Endothelial cell of umbilical vein (primary cell): ENCODE measurements around the gene KCTD16. TPM values are rescaled to one million over a fixed set of nuclear protein-coding genes. Genes with fewer than 3 reads are reported as not detected.

Experiments
- BruUV-seq: library from RNA; stranded (reverse); fragments of 400-500 nt; replicated peaks from 2 replicates; lab custom pipeline; 2021; lab: Mats Ljungman, UMichigan
- CTCF ChIA-PET: fragments of 300-600, 350-600 bp; sonication (Branson Sonifier 250); formaldehyde crosslinking; loops from one replicate; lab custom pipeline; 2021; ENCODE audit warnings: antibody characterized with exemption, inconsistent platforms; lab: Charles Lee
- POLR2A ChIA-PET: fragments of 300-600, 350-600 bp; sonication (Branson Sonifier 250); formaldehyde crosslinking; loops from one replicate; lab custom pipeline; 2021; ENCODE audit warnings: antibody characterized with exemption, inconsistent platforms; lab: Charles Lee
- DNase-seq: peaks from one replicate; pipeline ENCODE4 v3.0.0-alpha.2; 2011; ENCODE audit warnings: low read depth, low spot score
- FAIRE-seq: peaks from 2 replicates; lab custom pipeline; 2011; peaks lifted over from hg19 to GRCh38; lab: Jason Lieb, UNC
- H2AFZ ChIP-seq: 2 replicates; pipeline ENCODE4 v1.6.0; 2012; ENCODE audit warnings: low read depth, low read length, control low read depth, inconsistent platforms
- H3K27ac ChIP-seq: 2 replicates; pipeline ENCODE4 v1.5.1; 2011; ENCODE audit warnings: low read depth, mild to moderate bottlenecking, control low read depth, low read length, moderate library complexity; ENCODE audit not compliant: insufficient read depth
- H3K27me3 ChIP-seq, 2 experiments: 2 replicates each; pipeline versions ENCODE4 v1.6.0 to v1.6.1; 2011; ENCODE audit warnings: low read length in 2 of 2, mixed read lengths in 1 of 2; ENCODE audit not compliant: control insufficient read depth in 2 of 2, insufficient read depth in 2 of 2
- H3K36me3 ChIP-seq, 2 experiments: 2 replicates in 1 of 2; 3 replicates in 1 of 2; pipeline ENCODE4 v1.5.1; 2011; ENCODE audit warnings: low read length in 2 of 2, mild to moderate bottlenecking in 1 of 2, moderate library complexity in 1 of 2; ENCODE audit not compliant: control insufficient read depth in 2 of 2, insufficient read depth in 2 of 2; ENCODE audit errors: extremely low read depth in 1 of 2
- H3K4me1 ChIP-seq: 3 replicates; pipeline ENCODE4 v1.5.1; 2011; ENCODE audit warnings: mild to moderate bottlenecking, low read length; ENCODE audit not compliant: control insufficient read depth, insufficient read depth; ENCODE audit errors: extremely low read depth
- H3K4me2 ChIP-seq: 2 replicates; pipeline ENCODE4 v1.6.1; 2011; ENCODE audit warnings: low read length, control low read depth, mixed read lengths; ENCODE audit not compliant: insufficient read depth
- H3K4me3 ChIP-seq, 3 experiments: fragments of 200-600 bp in 1 of 3; sonication (generic), shearing (Covaris generic) in 1 of 3; replicated peaks in 1 of 3; 2 replicates each; pipeline ENCODE4 v1.5.1; 2011 to 2016; ENCODE audit warnings: control low read depth in 3 of 3, low read length in 3 of 3, mild to moderate bottlenecking in 2 of 3, inconsistent platforms in 1 of 3, low read depth in 1 of 3, moderate library complexity in 1 of 3; ENCODE audit not compliant: insufficient read depth in 1 of 3
- H3K79me2 ChIP-seq: 2 replicates; pipeline ENCODE4 v1.6.0; 2012; ENCODE audit warnings: low read length, inconsistent platforms; ENCODE audit not compliant: control insufficient read depth, insufficient read depth
- H3K9ac ChIP-seq: replicated peaks from 2 replicates; pipeline ENCODE3; 2011; ENCODE audit warnings: low read length, control low read depth; ENCODE audit not compliant: insufficient read depth; ENCODE audit errors: extremely low read depth
- H3K9me1 ChIP-seq: replicated peaks from 3 replicates; pipeline ENCODE4 v1.6.0; 2011; ENCODE audit warnings: mild to moderate bottlenecking, low read length; ENCODE audit not compliant: control insufficient read depth, insufficient read depth; ENCODE audit errors: extremely low read depth
- H3K9me3 ChIP-seq: replicated peaks from 2 replicates; pipeline ENCODE4 v1.5.1; 2012; ENCODE audit warnings: low read length, inconsistent platforms; ENCODE audit not compliant: control insufficient read depth, insufficient read depth
- H4K20me1 ChIP-seq: replicated peaks from 2 replicates; pipeline ENCODE3; 2011; ENCODE audit warnings: mild to moderate bottlenecking, low read length; ENCODE audit not compliant: control insufficient read depth, insufficient read depth; ENCODE audit errors: extremely low read depth
- EZH2 ChIP-seq: IDR thresholded peaks from 2 replicates; pipeline ENCODE4 v1.6.1; 2012; ENCODE audit warnings: borderline replicate concordance, low read depth, mild to moderate bottlenecking, moderate library complexity, low read length, inconsistent platforms; ENCODE audit not compliant: severe bottlenecking
- FOS ChIP-seq: IDR thresholded peaks from 2 replicates; pipeline ENCODE4 v1.6.1; 2011; ENCODE audit warnings: mild to moderate bottlenecking, low read length, moderate library complexity, borderline replicate concordance; ENCODE audit not compliant: insufficient read depth
- GATA2 ChIP-seq: IDR thresholded peaks from 2 replicates; pipeline ENCODE4 v1.7.0; 2011; ENCODE audit warnings: low read depth, mild to moderate bottlenecking, moderate library complexity, mixed read lengths, low read length; ENCODE audit not compliant: insufficient read length, insufficient read depth
- JUN ChIP-seq: IDR thresholded peaks from 2 replicates; pipeline ENCODE4 v1.6.1; 2011; ENCODE audit warnings: borderline replicate concordance, low read depth; ENCODE audit not compliant: insufficient read length, insufficient read depth
- MYC ChIP-seq: IDR thresholded peaks from one replicate; pipeline ENCODE4 v1.6.1; 2011; ENCODE audit warnings: mild to moderate bottlenecking, low read depth, low read length
- POLR2A ChIP-seq: IDR thresholded peaks from 2 replicates; pipeline ENCODE4 v1.6.1; 2012; ENCODE audit warnings: low read depth, mild to moderate bottlenecking, control low read depth, low read length
- POLR2AphosphoS5 ChIP-seq: IDR thresholded peaks from 2 replicates; pipeline ENCODE4 v1.6.1; 2012; ENCODE audit warnings: low read depth, mild to moderate bottlenecking, control low read depth, low read length, moderate library complexity; ENCODE audit not compliant: insufficient read depth
- dilution Hi-C: fragments of 300-500 bp; cut with MboI; formaldehyde crosslinking; loops from one replicate; pipeline ENCODE4 v1.15.0; 2019; ENCODE audit warnings: low sequenced_read_pairs; ENCODE audit not compliant: extremely low pct_ligation_motif_present
- intact Hi-C: fragments of 100-400 bp; cut with micrococcal nuclease; formaldehyde crosslinking; loops from one replicate; pipeline ENCODE4 v1.10.0; 2022
- polyA plus RNA-seq, 4 experiments: library from polyadenylated mRNA; depleted of rRNA in 3 of 4; stranded (reverse) in 3 of 4; unstranded in 1 of 4; fragments of >200 nt; gene quantifications; 2 replicates each; pipeline versions ENCODE4 v1.2.1 to v1.2.3, GENCODE V29; 2011 to 2012; ENCODE audit warnings: missing spikeins in 1 of 4
- total RNA-seq: library from RNA; stranded (reverse); gene quantifications from 2 replicates; pipeline ENCODE4 v1.2.3, GENCODE V29; 2021
- TF ChIP-seq, protein P1 (sequence below), 2 donors: IDR thresholded peaks; 1 replicate in 1 of 2; 2 replicates in 1 of 2; pipeline ENCODE4 v1.5.1; 2011; ENCODE audit warnings: low read length in 2 of 2, mild to moderate bottlenecking in 2 of 2, moderate library complexity in 2 of 2, control low read depth in 1 of 2, inconsistent platforms in 1 of 2, low read depth in 1 of 2; ENCODE audit not compliant: insufficient read depth in 1 of 2; ENCODE audit errors: extremely low read depth in 1 of 2
- TF ChIP-seq, protein P2 (sequence below): IDR thresholded peaks from 2 replicates; pipeline ENCODE4 v1.6.1; 2011; ENCODE audit not compliant: insufficient read depth, insufficient read length

Gene KCTD16
- total and polyA plus RNA-seq, 2 donors (not counting 3 experiments of a cell fraction or from before 2014, with no cell fraction given): 0.21 to 0.49 TPM

DNA sequence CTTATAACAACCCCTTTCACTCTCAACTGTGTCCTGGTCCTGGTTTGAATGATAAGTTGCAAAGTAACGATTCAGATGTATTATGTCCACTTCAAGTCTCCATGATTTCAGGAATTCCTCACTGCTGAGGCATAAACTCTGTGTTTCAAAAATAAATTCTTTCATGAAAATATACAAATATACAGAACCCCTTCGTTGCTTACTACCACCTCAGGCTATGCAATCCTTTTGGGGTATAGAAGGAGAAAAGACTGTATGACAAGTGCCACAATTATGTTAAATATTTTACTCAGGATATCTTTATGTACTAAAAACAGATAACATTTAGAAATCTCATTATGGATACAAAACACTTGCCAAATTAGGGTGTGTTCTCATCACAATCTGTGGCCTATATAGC lies 190.7 kb downstream of the KCTD16 start:
- DNase-seq (no peak), FAIRE-seq (no peak)
- POLR2A ChIA-PET: no interaction called here
- intact Hi-C loops: no loop called here
- Histone ChIP-seq H4K20me1 (no peaks in the 10 kb centered on the region), H3K9ac (no peak overlapping the region), H3K27me3 (no peaks in the 10 kb centered on the region), H3K9me1 (no peaks in the 10 kb centered on the region), H3K4me3 (no peak overlapping the region), H3K4me1 (no peaks in the 10 kb centered on the region), H3K27ac (no peak overlapping the region), H3K4me2 (no peak overlapping the region), H3K36me3 (no peaks in the 10 kb centered on the region), H3K9me3 (no peaks in the 10 kb centered on the region), H2AFZ (no peak overlapping the region), H3K79me2 (no peaks in the 10 kb centered on the region)
- dilution Hi-C loops: no loop called here
- CTCF ChIA-PET: no interaction called here
- no TSS peak for BruUV-seq
- TF ChIP-seq POLR2A: no peak
- TF ChIP-seq FOS: no peak
- no peak for TF ChIP-seq POLR2AphosphoS5
- TF ChIP-seq GATA2: no peak
- TF ChIP-seq EZH2: no peak
- TF ChIP-seq JUN: no peak
- no peak for TF ChIP-seq MYC
- TF ChIP-seq, protein P1, sequence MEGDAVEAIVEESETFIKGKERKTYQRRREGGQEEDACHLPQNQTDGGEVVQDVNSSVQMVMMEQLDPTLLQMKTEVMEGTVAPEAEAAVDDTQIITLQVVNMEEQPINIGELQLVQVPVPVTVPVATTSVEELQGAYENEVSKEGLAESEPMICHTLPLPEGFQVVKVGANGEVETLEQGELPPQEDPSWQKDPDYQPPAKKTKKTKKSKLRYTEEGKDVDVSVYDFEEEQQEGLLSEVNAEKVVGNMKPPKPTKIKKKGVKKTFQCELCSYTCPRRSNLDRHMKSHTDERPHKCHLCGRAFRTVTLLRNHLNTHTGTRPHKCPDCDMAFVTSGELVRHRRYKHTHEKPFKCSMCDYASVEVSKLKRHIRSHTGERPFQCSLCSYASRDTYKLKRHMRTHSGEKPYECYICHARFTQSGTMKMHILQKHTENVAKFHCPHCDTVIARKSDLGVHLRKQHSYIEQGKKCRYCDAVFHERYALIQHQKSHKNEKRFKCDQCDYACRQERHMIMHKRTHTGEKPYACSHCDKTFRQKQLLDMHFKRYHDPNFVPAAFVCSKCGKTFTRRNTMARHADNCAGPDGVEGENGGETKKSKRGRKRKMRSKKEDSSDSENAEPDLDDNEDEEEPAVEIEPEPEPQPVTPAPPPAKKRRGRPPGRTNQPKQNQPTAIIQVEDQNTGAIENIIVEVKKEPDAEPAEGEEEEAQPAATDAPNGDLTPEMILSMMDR (IDR thresholded peaks at IDR 0.05; ENCODE audit: extremely low read depth in 1 of 2, insufficient read depth in 1 of 2, low read depth in 1 of 2, low read length in 2 of 2): no peak
- TF ChIP-seq, protein P2, sequence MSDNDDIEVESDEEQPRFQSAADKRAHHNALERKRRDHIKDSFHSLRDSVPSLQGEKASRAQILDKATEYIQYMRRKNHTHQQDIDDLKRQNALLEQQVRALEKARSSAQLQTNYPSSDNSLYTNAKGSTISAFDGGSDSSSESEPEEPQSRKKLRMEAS: no peak
